Measurements from ENCODE around the gene YARS2. TPM values are rescaled to one million over a fixed set of nuclear protein-coding genes. Genes with fewer than 3 reads are reported as not detected.

Gene YARS2
- total and polyA plus RNA-seq, 2 of the 13 experiments (the other 11 are each of a cell fraction or from before 2014, with no cell fraction given): 17.9 to 39.6 TPM

GRCh38 chr12:32773691-32774090 is 18.0 kb upstream of the YARS2 start:
- Histone ChIP-seq H3K4me3 (replicated peaks in 1 of 3; ENCODE audit: insufficient read depth in 1 of 3, low read depth in 2 of 3, low read length in 3 of 3) (no peak overlapping the region), H3K79me2 (ENCODE audit: insufficient read depth, low read length) (no peaks in the 10 kb centered on the region), H3K27me3 (ENCODE audit: control insufficient read depth in 1 of 2, insufficient read depth in 2 of 2, low read length in 2 of 2) (no peaks in the 10 kb centered on the region), H3K9me3 (ENCODE audit: low read length) (no peaks in the 10 kb centered on the region), H3K4me2 (ENCODE audit: low read depth, low read length) (no peak overlapping the region), H3K4me1 (ENCODE audit: insufficient read depth, low read length) (no peaks in the 10 kb centered on the region), H3K9ac (ENCODE audit: insufficient read depth, low read depth, low read length) (no peak overlapping the region), H3K36me3 (replicated peaks in 1 of 2; ENCODE audit: control insufficient read depth in 1 of 2, insufficient read depth in 2 of 2, low read length in 2 of 2) (no peaks in the 10 kb centered on the region), H2AFZ (ENCODE audit: low read length) (no peak overlapping the region), H4K20me1 (ENCODE audit: insufficient read depth, low read length) (no peaks in the 10 kb centered on the region), H3K27ac (ENCODE audit: extremely low read length, insufficient read depth, low read length) (no peak overlapping the region)
- FAIRE-seq (no peak), ATAC-seq (no peak), DNase-seq (ENCODE audit: low spot score) (no peak)
- TF ChIP-seq ATF6 (CRISPR knock-in tag; conservative IDR thresholded peaks at IDR 0.05) (no peak), ZFX (CRISPR knock-in tag; IDR thresholded peaks at IDR 0.05; ENCODE audit: low read depth) (no peak), ZNF496 (CRISPR knock-in tag; IDR thresholded peaks at IDR 0.05; ENCODE audit: insufficient replicate concordance) (no peak), SRSF9 (IDR thresholded peaks at IDR 0.05; ENCODE audit: borderline replicate concordance, insufficient read depth, low read depth, low read length, poor library complexity, severe bottlenecking) (no peak), CHD4 (IDR thresholded peaks at IDR 0.05; ENCODE audit: borderline replicate concordance, low read length) (no peak), PLRG1 (conservative IDR thresholded peaks at IDR 0.05) (no peak), ZBTB20 (CRISPR knock-in tag; IDR thresholded peaks at IDR 0.05; ENCODE audit: borderline replicate concordance, low read depth) (no peak)
- TF ChIP-seq, protein P1, sequence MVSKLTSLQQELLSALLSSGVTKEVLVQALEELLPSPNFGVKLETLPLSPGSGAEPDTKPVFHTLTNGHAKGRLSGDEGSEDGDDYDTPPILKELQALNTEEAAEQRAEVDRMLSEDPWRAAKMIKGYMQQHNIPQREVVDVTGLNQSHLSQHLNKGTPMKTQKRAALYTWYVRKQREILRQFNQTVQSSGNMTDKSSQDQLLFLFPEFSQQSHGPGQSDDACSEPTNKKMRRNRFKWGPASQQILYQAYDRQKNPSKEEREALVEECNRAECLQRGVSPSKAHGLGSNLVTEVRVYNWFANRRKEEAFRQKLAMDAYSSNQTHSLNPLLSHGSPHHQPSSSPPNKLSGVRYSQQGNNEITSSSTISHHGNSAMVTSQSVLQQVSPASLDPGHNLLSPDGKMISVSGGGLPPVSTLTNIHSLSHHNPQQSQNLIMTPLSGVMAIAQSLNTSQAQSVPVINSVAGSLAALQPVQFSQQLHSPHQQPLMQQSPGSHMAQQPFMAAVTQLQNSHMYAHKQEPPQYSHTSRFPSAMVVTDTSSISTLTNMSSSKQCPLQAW (CRISPR knock-in tag; IDR thresholded peaks at IDR 0.05): no peak
- TF ChIP-seq, protein P2, sequence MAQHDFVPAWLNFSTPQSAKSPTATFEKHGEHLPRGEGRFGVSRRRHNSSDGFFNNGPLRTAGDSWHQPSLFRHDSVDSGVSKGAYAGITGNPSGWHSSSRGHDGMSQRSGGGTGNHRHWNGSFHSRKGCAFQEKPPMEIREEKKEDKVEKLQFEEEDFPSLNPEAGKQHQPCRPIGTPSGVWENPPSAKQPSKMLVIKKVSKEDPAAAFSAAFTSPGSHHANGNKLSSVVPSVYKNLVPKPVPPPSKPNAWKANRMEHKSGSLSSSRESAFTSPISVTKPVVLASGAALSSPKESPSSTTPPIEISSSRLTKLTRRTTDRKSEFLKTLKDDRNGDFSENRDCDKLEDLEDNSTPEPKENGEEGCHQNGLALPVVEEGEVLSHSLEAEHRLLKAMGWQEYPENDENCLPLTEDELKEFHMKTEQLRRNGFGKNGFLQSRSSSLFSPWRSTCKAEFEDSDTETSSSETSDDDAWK (CRISPR knock-in tag; IDR thresholded peaks at IDR 0.05): no peak
- in situ Hi-C loops (cut with HindIII; ENCODE audit: extremely low pct_ligation_motif_present, low pct_unique_long_range_greater_than_20kb): loop anchor here (25.0 kb wide), 1 partner anchor 639 kb away; no protein-coding TSS in a partner anchor
- WGBS (ENCODE audit: low lambda C conversion rate): 17% methylated on average over 6 of the region's 6 CpGs
- ChIA-PET CTCF (ENCODE audit: low intra/inter-chr PET ratio, low total read pairs) (no interaction called here), POLR2A (no interaction called here)
- no TSS peak for BruUV-seq (replicated peaks)
- intact Hi-C loops (cut with micrococcal nuclease; ENCODE audit: unreplicated experiment): no loop called here

All from HepG2 (cell line).